ENCODE measurements around the gene PPIE.

GRCh38 chr1:39754906-39755504 lies 16.3 kb downstream of the PPIE start:
- TF ChIP-seq POLR2A (IDR thresholded peaks at IDR 0.05) (no peak), CTCF (IDR thresholded peaks at IDR 0.05) (no peak), POLR2AphosphoS5 (IDR thresholded peaks at IDR 0.05) (no peak), EP300 (IDR thresholded peaks at IDR 0.05) (no peak)

Measured in gastroesophageal sphincter (tissue), 3 donors.